ENCODE results near the gene MESD.

MESD gene

DNA sequence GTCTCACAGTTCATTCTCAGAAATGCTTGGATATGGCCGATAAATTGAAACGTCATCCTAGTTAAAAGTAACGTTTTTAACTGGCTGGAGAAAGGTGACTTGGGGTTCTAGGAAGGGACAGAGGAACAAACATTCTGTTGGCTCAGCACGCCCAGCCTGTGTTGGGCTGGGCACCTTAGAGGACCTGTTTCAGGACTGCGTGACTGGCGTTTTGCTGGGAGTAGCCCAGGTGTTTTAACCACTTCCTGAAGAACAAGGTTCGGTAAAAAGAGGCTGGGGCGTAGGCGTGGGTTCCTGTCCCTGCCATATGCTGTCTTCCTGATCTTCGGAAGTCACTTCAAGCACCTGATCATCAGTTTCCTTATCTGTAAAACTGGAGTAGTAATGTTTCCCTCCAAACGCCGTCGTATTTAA lies 10.0 kb upstream of the MESD start:
- TF ChIP-seq, protein P1, sequence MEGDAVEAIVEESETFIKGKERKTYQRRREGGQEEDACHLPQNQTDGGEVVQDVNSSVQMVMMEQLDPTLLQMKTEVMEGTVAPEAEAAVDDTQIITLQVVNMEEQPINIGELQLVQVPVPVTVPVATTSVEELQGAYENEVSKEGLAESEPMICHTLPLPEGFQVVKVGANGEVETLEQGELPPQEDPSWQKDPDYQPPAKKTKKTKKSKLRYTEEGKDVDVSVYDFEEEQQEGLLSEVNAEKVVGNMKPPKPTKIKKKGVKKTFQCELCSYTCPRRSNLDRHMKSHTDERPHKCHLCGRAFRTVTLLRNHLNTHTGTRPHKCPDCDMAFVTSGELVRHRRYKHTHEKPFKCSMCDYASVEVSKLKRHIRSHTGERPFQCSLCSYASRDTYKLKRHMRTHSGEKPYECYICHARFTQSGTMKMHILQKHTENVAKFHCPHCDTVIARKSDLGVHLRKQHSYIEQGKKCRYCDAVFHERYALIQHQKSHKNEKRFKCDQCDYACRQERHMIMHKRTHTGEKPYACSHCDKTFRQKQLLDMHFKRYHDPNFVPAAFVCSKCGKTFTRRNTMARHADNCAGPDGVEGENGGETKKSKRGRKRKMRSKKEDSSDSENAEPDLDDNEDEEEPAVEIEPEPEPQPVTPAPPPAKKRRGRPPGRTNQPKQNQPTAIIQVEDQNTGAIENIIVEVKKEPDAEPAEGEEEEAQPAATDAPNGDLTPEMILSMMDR (IDR thresholded peaks at IDR 0.05; ENCODE audit: extremely low read depth, missing control alignments) = no peak
- DNase-seq (ENCODE audit: low spot score) = peak; percentile 49

DNA sequence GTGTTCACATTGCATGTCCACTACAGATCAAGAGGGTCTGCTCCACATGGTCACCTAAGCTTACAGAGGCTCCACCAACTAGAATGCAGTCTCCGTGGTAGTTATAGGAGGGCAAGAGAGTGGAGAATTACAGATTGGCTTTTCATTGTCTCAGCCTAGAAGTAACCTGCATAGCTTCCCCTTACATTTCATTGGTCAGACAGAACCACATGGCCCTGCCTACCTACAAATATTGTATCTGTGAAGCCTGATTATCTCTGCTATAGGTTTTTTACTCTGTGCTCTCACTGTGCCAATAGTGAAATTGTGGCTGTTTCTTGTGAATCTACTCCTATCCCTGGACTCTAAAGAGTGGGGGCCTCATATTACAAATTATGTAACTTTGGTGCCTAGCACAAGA lies 8.6 kb upstream of the MESD start:
- DNase-seq (ENCODE audit: low spot score) = no peak
- TF ChIP-seq, protein P1 (IDR thresholded peaks at IDR 0.05; ENCODE audit: extremely low read depth, missing control alignments) = no peak

DNA sequence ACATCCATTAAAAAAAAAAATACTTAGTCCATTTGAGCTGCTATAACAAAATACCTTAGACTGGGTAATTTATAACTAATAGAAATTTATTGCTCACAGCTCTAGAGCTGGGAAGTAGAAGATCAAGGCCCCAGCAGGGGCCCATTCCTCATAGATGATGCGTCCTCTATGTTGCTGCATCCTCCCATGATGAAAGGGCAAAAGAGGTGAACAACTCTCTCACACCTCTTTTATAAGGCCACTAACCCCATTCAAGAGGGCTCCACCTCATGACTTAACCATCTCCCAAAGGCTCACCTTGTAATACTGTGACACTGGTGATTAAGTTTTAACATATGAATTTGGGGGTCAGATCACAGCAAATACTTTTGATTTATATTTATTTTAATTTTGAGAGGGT lies 8.1 kb upstream of the MESD start:
- TF ChIP-seq, protein P1 (IDR thresholded peaks at IDR 0.05; ENCODE audit: extremely low read depth, missing control alignments) = no peak
- DNase-seq (ENCODE audit: low spot score) = no peak

DNA sequence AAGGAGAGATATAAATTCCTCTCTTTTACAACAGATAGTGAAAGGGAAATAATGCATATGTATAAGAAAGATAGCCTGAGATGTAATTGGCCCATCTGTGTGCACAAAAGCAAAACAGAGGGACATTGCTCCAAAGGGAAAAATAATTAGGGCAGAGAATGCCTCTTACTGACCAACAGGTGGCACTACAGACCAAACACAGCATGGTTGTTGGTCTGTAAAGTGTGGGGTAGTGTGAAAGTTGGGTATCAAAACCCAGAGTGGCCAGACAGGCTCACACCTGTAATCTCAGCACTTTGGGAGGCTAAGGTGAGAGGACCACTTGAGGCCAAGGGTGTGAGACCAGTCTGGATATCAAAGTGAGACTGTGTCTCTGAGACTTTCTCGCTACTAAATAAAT lies 6.6 kb upstream of the MESD start:
- DNase-seq (ENCODE audit: low spot score) = no peak

DNA sequence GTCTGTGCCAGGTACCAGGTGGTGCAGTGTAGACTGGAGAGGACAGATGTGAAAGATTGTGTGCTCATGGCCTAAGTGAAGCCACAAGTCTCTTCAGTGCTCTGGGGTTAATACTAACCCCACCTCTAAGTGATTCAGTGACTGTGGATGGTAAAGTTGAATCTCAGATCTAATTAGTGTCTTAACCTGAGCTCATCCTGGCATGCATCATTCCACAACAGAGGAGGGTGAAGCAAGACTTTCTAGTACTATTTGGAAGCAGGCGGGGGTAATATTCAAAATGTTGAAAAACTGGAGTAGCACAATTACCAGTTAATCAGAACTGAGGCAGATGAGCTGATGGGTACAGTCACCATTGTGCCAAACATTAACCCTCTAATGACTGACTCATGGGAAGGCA lies 2.8 kb upstream of the MESD start:
- TF ChIP-seq, protein P1 (IDR thresholded peaks at IDR 0.05; ENCODE audit: extremely low read depth, missing control alignments) = no peak
- no peak for DNase-seq (ENCODE audit: low spot score)

More for the DNA sequence above, 6.6 kb upstream of the MESD start:
- TF ChIP-seq, protein P1 (IDR thresholded peaks at IDR 0.05; ENCODE audit: extremely low read depth, missing control alignments) = peak; percentile 31

DNA sequence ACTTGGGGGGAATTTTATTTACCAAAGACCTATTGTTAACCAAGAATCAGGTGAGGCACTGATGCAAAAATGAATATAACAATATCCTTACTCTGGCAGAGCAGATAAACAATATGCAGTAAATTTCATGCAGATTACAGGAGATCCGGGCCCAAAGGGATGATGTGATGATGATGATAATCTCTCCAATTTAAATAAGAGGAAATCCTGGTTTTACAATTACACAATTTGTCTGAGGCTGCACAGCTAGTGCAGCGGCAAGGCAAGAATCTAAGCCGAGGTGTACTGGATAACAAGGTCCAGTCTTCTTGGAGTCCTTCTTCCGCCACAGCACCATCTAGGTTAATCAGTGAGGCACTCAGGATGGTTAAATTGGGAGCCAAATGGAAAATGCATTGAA lies 2.4 kb upstream of the MESD start:
- TF ChIP-seq, protein P1 (IDR thresholded peaks at IDR 0.05; ENCODE audit: extremely low read depth, missing control alignments) = no peak
- DNase-seq (ENCODE audit: low spot score) = no peak

DNA sequence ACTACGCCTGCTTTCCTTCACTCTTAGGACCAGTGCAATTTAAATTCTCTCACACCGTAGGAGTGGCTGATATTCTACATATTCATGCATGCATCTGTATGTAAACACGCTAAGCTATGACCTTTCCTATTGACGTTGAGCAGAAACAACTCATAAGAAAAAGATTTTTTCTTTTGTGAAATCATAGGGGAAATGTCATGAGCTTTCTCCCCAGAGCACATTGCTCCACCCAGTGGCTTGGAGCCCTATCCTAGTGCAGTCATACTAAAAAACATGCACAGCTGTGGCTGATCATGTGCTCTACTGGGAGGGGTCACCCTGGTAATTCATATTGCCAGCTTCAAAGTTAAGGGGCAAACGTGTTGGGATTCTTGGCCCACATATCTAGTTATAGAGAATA lies 1.8 kb upstream of the MESD start:
- DNase-seq (ENCODE audit: low spot score) = no peak
- TF ChIP-seq, protein P1 (IDR thresholded peaks at IDR 0.05; ENCODE audit: extremely low read depth, missing control alignments) = no peak

Measured in GM20000 (cell line).